GM18861 (cell line): Measurements from ENCODE around the gene TUBGCP4.

Experiments
- ATAC-seq: cut with Tn5 transposase; IDR thresholded peaks from one replicate; pipeline ENCODE4 v1.9.1; 2021; ENCODE audit not compliant: unreplicated experiment

TUBGCP4 gene

DNA sequence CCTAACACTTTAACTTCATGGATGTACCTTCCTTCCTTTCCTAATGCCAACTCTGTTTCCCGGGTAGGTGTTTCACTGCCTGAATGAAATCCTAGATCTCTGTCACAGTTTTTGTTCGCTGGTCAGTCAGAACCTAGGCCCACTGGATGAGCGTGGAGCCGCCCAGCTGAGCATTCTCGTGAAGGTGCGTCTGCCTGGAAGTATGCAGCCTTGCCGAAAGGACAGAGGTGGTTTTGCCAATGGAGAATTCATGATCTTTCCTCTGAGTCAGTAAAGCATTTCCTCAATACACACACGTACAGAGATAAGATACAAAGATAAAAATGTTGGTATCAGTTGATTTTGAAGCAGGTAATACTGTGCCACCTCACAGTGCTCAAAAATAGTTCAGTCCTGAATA, 32.7 kb downstream of the TUBGCP4 start:
- no peak for ATAC-seq

- ATAC-seq, result no peak
Observed at GRCh38 chr15:43404130-43404529, 33.2 kb downstream of the TUBGCP4 start.

- ATAC-seq, result no peak
Observed at GRCh38 chr15:43406189-43406588, 35.3 kb downstream of the TUBGCP4 start.

DNA sequence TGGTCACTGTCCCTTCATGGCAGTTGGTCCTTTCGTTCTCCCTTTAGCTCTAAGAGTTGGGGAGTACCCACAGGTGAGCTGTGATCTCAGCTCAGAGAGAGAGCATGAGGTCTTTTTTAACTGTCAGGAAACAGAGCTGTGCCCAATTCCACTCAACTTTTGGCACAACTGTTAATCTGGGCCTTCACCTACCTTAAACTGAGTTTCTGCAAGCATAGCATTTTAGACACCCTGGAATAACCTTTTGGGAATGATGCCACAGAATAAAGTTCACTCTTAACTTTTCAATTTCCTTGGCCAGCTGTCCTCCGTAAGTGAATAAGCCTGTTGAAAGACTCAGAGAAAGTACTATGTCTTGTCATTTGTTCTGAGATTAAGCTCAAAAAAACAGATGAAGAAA, 35.9 kb downstream of the TUBGCP4 start:
- no peak for ATAC-seq

DNA sequence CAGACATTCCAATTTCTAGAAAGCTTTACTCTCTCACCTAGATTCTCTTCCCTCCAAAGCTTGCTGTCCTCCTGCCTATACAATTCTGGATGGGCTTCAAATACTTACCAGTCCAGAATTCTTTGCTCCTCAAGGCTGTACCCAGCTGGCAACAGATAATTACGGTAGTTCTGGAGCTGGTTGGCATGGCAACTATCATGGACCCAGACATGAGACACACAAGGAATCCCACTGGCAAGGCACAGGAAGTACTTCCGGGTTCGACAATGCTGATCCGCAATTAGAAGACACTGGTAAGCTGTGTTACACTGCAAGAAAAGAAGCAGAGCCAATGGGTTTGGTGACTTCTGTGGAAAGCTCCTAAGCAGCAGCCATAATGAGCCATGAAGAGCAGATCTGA, 37.9 kb downstream of the TUBGCP4 start:
- no peak for ATAC-seq

GRCh38 chr15:43410572-43411214, 39.8 kb downstream of the TUBGCP4 start:
- ATAC-seq, result no peak

GRCh38 chr15:43412096-43412495, 41.2 kb downstream of the TUBGCP4 start:
- ATAC-seq, result no peak

DNA sequence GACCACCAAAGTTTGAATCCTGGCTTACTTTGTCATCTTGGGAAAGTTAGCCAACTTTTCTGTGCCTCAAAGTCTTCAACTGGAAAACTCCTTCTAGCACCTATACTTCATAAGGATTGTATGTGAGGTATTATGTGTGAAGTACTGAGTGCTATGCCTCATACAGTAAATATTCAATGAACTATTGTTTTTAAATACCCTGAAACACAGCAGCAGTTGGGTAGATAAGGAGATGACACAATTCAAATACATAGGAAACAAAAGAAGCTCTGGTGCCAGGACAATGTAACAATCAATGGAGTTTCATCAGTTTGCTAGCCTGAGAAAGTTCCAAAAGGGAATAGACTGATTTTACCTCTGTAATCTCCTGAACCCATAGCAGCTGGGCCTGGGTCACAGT, 43.3 kb downstream of the TUBGCP4 start:
- ATAC-seq, result no peak

DNA sequence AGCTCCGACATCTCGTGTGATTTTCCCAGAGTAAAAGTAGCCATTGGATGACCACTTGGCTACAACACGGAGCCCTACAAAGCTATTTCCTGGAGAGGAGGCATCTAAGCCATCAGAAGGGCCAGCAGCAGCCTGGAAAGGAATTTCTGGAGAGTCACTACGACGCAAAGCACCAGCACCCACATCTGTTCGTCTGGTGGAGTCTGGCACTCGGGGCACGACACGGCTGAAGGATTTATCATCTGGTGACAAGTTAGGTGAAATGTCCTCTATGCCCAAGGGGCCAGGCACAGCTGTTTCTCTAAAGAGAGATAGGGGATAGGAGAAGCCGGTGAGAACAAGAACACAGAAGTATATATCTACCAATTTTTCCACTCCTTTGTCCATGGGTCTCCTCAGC, 49.5 kb downstream of the TUBGCP4 start:
- no peak for ATAC-seq

DNA sequence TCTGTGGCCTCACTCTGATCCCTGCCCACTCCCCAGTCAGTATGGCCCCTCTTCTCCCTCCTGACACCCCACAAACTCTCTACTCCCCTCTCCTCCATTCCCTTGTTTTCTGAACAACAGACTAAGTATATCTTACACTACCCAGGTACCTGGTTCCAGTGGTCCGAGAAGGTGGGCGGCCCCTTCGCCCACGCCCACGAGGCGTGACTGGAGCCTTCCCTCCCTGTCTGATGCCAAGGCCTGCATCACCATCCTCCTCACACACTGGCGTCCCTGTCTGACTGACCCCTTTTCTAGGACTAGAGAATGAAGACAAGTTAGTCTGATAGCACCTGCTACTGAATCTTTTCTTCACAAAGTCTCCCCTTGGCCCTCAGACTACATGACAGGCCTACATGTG, 50.0 kb downstream of the TUBGCP4 start:
- ATAC-seq, result no peak

- ATAC-seq, result no peak
Observed at GRCh38 chr15:43423793-43424192, 52.9 kb downstream of the TUBGCP4 start.

- no peak for ATAC-seq
Observed at GRCh38 chr15:43429687-43430086, 58.8 kb downstream of the TUBGCP4 start.

- no peak for ATAC-seq
Observed at GRCh38 chr15:43433165-43433564, 62.3 kb downstream of the TUBGCP4 start.

GRCh38 chr15:43433661-43434303, 62.9 kb downstream of the TUBGCP4 start:
- no peak for ATAC-seq

DNA sequence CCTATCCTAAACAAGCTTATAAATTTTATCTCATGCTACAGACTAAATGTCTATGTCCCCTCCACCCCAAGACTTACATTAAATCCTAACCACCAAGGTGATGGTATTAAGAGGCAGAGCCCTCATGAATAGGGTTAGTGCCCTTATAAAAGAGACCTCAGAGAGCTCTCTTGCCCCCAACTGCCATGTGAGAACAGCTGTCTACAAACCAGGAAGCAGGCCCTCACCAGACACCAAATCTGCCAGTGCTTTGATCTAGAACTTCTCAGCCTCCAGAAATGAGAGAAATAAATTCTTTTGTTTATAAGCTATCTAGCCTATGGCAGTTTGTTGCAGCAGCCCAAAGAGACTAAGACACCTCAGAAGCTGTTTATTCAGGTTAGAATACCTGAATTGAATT, 63.5 kb downstream of the TUBGCP4 start:
- no peak for ATAC-seq

- ATAC-seq, result no peak
Observed at GRCh38 chr15:43436395-43436794, 65.5 kb downstream of the TUBGCP4 start.

DNA sequence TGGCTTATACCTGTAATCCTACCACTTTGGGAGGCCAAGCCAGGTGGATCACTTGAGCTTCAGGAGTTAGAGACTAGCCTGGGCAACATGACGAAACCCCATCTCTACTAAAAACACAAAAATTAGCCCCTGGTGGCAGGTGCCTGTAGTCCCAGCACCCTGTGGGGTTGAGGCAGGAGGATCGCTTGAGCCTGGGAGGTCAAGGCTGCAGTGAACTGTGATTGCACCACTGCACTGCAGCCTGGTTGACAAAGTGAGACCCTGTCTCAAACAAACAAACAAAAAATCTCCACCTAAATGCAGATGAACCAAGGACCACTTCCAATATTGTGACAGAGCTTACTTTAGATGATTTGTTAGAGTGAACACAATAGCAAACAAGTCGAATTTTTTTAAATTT, 68.4 kb downstream of the TUBGCP4 start:
- ATAC-seq, result no peak

GRCh38 chr15:43440721-43441281, 69.9 kb downstream of the TUBGCP4 start:
- no peak for ATAC-seq

GRCh38 chr15:43441316-43441715, 70.4 kb downstream of the TUBGCP4 start:
- ATAC-seq, result no peak

DNA sequence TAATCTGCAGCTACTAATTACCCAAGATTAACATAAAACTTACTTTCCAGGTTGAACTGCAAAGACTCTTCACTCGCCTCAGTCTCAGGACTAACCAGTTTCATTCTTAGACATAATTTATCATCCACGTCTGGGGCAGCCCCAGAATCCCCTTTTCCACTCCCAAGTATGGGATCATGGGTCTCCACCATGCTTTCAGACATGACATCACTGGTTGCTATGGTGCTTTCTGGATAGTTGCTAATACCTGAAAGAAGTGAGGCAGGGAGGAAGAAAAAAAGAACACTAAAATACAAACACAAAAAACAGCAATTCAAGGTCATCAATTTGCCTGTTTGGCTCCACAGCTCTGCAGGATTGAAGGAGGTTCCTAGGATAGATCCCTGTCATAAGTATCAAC, 75.4 kb downstream of the TUBGCP4 start:
- ATAC-seq, result no peak

DNA sequence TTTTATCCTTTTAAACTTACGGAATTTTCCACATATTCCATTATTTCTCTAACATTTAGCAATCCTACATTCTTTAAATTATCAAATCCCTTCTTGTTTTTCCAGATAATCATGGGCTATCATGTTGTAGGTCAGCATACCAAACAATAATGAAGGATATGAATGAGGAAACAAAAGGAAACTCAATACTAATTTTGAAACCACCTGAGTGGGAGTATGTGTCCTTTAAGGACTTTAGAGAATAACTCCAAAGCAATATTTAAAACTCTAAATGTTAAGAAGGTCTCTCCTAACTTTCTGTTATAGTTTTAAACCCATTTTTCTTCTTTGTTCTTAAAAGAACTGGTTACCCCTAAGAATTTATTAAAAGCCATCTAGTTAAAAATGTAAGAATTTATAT, 79.1 kb downstream of the TUBGCP4 start:
- ATAC-seq, result no peak
